Body of pancreas (tissue), 4 donors: ENCODE measurements around the gene TMEM232.

Source experiments
- CTCF ChIP-seq, 7 experiments: fragments of 450-650 bp in 4 of 7; fragments of 200-600 bp in 3 of 7; sonication (generic) in 3 of 7; IDR thresholded peaks; one replicate each; pipeline ENCODE4 v1.5.1; 2016 to 2019; ENCODE audit warnings: antibody characterized with exemption in 7 of 7
- POLR2A ChIP-seq, 3 donors: fragments of 450-650 bp; IDR thresholded peaks; one replicate each; pipeline ENCODE4 v1.6.1; 2016; ENCODE audit warnings: antibody characterized with exemption in 3 of 3, mild to moderate bottlenecking in 2 of 3

- TF ChIP-seq POLR2A (IDR thresholded peaks at IDR 0.05) = no peak
- TF ChIP-seq CTCF (IDR thresholded peaks at IDR 0.05) = no peak
Measured at GRCh38 chr5:110377361-110377760, 349.1 kb downstream of the TMEM232 start.
